ENCODE results near the gene HELZ2.

HELZ2 gene

DNA sequence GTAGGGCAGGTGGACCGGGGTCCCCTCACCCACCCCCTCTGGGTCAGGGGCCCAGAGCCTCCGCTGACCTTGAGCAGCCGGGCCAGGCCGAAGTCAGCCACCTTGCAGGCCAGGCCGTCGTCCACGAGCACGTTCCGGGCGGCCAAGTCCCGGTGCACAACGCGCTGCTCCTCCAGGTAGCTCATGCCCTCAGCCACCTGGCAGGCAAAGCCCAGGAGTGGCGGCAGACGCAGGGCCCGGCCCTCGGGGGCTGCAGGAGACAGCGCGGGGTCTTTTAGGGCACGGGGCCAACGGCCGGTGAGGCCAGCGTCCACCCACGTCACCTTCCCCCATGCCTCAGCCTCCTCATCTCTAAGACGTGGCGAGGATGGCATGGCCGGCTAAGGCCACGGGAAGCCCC lies 32.7 kb downstream of the HELZ2 start:
- TF ChIP-seq, protein P1, sequence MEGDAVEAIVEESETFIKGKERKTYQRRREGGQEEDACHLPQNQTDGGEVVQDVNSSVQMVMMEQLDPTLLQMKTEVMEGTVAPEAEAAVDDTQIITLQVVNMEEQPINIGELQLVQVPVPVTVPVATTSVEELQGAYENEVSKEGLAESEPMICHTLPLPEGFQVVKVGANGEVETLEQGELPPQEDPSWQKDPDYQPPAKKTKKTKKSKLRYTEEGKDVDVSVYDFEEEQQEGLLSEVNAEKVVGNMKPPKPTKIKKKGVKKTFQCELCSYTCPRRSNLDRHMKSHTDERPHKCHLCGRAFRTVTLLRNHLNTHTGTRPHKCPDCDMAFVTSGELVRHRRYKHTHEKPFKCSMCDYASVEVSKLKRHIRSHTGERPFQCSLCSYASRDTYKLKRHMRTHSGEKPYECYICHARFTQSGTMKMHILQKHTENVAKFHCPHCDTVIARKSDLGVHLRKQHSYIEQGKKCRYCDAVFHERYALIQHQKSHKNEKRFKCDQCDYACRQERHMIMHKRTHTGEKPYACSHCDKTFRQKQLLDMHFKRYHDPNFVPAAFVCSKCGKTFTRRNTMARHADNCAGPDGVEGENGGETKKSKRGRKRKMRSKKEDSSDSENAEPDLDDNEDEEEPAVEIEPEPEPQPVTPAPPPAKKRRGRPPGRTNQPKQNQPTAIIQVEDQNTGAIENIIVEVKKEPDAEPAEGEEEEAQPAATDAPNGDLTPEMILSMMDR (conservative IDR thresholded peaks at IDR 0.05; ENCODE audit: low read length), result no peak
- H3K4me3 ChIP-seq (ENCODE audit: low read length), result no peak overlapping the region

DNA sequence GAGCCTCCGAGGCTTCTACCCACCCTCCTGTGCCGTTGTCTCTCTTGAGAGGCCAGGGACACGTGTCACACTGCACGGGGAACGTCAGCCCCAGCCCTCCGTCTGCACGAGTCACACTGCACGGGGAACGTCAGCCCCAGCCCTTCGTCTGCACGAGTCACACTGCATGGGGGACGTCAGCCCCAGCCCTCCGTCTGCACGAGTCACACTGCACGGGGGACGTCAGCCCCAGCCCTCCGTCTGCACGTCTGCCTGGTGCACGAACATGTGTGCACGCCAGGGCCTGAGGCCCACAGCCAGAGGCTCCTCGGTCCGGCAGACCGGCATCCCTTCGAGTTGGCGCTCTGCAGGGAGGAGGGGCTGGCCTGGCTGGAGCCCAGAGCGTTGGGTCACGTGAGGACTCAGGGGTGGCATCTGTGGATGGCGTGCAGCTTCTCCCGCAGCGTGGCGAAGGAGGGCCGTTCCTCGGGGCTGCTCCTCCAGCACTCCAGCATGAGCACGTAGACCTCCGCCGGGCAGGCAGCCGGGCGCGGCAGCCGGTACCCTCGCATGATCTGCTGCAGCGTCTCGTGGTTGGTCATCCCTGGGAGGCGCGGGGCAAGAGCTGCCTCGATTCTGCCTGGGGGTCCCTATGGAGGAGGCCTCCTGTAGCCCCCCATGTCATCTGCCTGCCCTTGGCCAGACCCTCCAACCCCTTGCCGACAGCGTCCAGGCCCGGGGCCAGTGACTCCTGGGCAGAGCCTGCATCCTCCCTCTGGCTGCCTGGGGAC lies 33.4 kb downstream of the HELZ2 start:
- TF ChIP-seq, protein P1 (conservative IDR thresholded peaks at IDR 0.05; ENCODE audit: low read length), result no peak
- peak; percentile 61 for DNase-seq (ENCODE audit: low read depth)
- H3K4me3 ChIP-seq (ENCODE audit: low read length), result no peak overlapping the region

More for the DNA sequence above, 32.7 kb downstream of the HELZ2 start:
- no peak for DNase-seq (ENCODE audit: low read depth)

DNA sequence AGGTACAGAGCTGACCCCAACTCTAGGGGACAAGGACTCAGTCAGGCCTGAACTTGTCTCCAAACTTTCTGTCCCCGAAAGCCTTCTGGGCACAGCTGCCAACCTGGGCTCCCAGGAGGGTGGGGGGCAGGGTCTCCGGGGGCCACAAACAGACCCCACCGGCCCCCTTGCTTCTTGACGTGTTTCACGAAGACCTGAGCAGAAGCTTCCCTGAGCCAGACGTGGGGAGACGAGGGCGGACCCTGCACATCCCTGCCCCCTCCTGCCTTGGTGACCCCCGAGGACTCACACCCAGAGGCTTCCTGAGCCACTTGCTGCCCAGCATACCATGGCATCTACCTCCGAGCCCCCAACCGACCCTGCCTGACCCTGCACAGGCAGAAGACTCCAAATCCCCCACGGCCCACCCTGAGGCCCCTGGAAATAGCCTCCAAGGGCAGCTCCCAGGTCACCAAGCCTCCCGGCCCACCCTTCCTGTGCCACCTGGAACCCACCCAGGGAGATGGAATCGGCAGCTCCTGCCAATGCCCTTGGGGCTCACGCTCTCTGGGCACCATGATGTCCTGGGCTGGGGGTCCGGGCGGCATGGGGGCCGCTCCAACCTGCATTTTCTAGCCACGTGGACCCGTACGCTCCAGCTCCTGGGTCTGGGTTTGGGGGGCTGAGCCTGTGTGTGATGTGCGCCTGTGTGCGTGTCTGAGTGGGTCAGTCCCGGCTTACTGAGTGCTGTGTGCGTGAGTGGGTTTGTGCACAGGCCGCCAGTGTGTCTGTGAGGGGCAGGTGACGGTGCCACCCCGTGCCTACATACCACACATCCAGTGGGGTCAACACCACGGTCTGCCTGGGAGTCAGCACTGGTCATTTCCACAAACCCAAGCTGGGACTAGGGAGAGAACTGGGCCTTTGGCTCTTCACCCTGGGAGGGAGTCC lies 34.3 kb downstream of the HELZ2 start:
- DNase-seq (ENCODE audit: low read depth), result no peak
- TF ChIP-seq, protein P1 (conservative IDR thresholded peaks at IDR 0.05; ENCODE audit: low read length), result no peak
- no peak overlapping the region for H3K4me3 ChIP-seq (ENCODE audit: low read length)

DNA sequence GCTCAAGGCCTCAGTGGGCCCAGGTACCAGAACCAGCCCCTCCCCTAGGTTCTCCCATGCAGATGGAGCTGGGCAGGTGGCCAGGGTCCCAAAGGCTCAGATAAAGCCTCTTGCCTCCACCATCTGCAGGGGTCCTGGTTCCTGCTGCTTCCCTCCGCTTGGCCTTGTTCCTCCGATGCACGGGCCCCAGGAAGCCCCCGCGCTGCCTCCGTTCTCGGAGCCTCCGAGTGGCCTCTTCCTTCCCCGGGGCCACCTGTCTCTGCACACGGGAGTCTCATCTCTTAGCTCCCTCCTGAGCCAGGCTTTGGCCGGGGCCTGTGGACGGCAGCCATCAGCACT lies 35.0 kb downstream of the HELZ2 start:
- TF ChIP-seq, protein P1 (conservative IDR thresholded peaks at IDR 0.05; ENCODE audit: low read length), result no peak
- DNase-seq (ENCODE audit: low read depth), result no peak
- no peak overlapping the region for H3K4me3 ChIP-seq (ENCODE audit: low read length)

DNA sequence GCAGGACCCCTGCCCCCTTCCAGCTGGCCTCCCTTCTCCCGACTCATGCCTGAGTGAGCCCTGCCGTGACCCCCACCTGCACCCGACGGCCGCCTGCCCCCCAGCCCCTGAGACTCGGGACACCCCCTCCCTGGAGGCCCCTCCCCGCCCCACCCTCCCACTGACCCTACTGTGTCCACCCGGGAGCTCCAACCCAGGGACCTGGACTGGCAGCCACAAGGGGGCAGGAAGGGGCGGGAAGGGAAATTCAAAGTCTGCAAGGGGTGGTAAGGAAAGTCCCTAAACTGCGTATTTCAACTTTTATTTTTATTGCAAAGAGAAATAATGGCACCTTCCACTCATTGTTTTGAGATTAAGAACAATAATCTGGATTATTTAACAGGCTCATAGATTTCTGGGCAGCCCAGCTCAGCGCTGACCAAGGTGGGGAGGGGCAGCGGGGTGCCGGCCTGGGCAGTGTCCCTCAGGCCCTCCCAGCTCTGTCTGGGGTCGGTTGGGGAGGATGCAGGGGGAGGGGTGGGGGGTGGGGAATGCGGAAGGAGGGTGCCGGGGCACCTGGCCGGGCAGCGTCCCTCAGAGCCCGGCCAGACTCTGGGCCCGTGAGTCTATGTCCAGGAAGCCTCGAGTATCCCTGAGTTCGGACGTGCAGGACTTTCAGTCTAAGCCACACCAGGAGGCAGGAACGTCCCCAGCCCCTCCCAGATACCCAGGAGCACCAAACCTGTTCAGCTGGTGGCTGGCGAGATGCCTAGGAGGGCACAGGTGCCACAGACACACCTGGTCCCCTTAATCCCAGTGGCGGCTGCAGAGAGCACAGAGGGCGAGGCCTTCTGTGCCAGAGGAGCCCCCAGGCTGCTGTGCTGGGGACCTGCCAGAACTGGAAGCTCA lies 35.6 kb downstream of the HELZ2 start:
- peak; percentile 26 for DNase-seq (ENCODE audit: low read depth)
- TF ChIP-seq, protein P1 (conservative IDR thresholded peaks at IDR 0.05; ENCODE audit: low read length), result no peak
- H3K4me3 ChIP-seq (ENCODE audit: low read length), result peak overlapping the region; percentile 39

DNA sequence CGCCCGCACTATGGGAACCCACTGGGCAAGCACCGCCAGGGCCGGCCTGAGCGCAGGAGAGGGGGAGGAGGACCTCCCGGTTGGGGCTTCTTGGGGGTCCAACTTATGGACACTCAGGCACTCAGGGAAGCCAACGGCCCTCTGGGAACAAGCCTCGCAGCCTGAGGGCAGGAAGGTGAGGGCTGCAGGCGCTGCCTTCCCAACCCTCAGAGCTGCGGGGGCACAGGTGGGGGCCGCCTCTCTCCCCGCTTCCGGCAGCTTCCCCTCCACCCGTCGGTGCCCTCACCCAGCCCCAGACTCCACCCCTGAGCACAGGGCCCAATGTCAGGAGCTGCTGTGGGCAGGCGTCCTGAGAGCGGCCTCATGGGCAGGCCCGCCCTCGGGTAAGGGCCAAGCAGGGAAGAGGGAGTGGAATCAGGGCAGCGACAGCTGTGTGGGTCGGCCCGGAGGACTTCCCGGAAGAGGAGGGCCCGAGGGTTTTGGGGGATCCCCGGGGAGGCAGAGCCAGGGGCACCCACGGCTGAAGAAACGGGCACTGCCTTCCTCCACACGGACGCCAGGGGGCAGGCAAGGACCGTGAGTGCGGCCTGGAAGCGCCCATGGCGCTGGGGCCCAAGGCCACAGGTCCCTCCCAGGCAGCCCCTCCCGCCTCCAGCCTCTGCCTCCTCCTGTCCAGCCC lies 36.4 kb downstream of the HELZ2 start:
- TF ChIP-seq, protein P1 (conservative IDR thresholded peaks at IDR 0.05; ENCODE audit: low read length), result peak; percentile 87
- DNase-seq (ENCODE audit: low read depth), result peak; percentile 92
- peak overlapping the region; percentile 39 for H3K4me3 ChIP-seq (ENCODE audit: low read length)

Measured in AG10803 (cell line).